Measurements from ENCODE around the gene SAC3D1. TPM values are rescaled to one million over a fixed set of nuclear protein-coding genes. Genes with fewer than 3 reads are reported as not detected.

SAC3D1 gene
- total RNA-seq, 1 experiment from 2014 or later, result 55.6 TPM

DNA sequence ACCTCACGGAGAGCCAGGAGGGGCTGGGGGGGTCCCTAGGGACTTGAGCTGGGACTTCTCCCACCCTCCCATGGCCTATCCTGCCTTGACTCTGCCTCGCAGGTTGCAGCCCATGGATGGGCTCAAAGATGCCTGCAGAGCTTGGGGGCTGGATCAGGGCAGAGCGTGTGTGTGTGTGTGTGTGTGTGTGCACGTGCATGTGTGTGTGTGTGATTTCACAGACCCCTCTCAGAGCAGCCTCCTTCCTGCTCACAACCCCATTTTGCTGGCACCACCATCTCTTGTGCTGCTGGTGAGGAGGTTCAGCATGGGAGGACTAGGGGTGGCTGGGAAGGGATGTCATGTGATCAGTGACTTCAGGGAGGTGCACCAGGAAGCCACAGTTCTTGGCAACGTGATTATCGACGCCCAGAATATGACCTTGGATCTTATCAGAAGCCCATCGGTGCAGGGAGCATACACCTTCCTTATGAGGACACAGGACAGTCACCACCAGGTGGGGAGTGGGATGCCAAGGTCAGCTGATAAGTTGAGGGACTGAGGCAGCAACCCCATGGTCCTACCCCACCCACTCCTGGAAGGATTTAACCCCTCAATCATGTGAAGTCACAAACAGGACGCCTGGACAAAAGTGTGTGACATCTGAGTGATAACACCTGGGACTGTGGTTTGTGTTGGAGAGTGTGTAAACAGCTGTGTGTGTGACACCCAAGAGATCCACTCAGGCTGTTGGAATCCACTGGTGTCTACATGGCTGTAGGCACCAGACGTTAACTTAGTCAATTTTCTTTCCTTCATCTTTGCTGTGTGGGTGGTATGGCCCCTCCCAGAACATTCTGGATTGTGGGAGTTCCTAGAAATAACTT lies 19.2 kb downstream of the SAC3D1 start:
- H3K36me3 ChIP-seq (ENCODE audit: control insufficient read depth, insufficient read depth, low read length), result no peaks in the 10 kb centered on the region
- H3K4me3 ChIP-seq (ENCODE audit: low read depth in 2 of 2, low read length in 2 of 2), result no peak overlapping the region
- in situ Hi-C loops (cut with HindIII; ENCODE audit: low pct_unique_long_range_greater_than_20kb, low sequenced_read_pairs), result no loop called here
- intact Hi-C loops (cut with micrococcal nuclease; ENCODE audit: unreplicated experiment), result no loop called here
- no peak overlapping the region for H3K27ac ChIP-seq (ENCODE audit: low read length)
- no peaks in the 10 kb centered on the region for H3K27me3 ChIP-seq (ENCODE audit: control insufficient read depth, insufficient read depth, low read length)
- DNase-seq (ENCODE audit: low read depth, low spot score) (no peak), ATAC-seq (no peak)
- CTCF ChIA-PET, result no interaction called here
- POLR2A ChIA-PET, result no interaction called here
- no peaks in the 10 kb centered on the region for H3K9me3 ChIP-seq (ENCODE audit: control insufficient read depth, insufficient read depth, low read depth, low read length)
- no TSS peak for BruUV-seq (replicated peaks)
- TF ChIP-seq, protein P1, sequence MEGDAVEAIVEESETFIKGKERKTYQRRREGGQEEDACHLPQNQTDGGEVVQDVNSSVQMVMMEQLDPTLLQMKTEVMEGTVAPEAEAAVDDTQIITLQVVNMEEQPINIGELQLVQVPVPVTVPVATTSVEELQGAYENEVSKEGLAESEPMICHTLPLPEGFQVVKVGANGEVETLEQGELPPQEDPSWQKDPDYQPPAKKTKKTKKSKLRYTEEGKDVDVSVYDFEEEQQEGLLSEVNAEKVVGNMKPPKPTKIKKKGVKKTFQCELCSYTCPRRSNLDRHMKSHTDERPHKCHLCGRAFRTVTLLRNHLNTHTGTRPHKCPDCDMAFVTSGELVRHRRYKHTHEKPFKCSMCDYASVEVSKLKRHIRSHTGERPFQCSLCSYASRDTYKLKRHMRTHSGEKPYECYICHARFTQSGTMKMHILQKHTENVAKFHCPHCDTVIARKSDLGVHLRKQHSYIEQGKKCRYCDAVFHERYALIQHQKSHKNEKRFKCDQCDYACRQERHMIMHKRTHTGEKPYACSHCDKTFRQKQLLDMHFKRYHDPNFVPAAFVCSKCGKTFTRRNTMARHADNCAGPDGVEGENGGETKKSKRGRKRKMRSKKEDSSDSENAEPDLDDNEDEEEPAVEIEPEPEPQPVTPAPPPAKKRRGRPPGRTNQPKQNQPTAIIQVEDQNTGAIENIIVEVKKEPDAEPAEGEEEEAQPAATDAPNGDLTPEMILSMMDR (IDR thresholded peaks at IDR 0.05), result no peak
- TF ChIP-seq TCF7L2 (IDR thresholded peaks at IDR 0.05; ENCODE audit: low read depth, low read length), result no peak
- TF ChIP-seq, protein P2, sequence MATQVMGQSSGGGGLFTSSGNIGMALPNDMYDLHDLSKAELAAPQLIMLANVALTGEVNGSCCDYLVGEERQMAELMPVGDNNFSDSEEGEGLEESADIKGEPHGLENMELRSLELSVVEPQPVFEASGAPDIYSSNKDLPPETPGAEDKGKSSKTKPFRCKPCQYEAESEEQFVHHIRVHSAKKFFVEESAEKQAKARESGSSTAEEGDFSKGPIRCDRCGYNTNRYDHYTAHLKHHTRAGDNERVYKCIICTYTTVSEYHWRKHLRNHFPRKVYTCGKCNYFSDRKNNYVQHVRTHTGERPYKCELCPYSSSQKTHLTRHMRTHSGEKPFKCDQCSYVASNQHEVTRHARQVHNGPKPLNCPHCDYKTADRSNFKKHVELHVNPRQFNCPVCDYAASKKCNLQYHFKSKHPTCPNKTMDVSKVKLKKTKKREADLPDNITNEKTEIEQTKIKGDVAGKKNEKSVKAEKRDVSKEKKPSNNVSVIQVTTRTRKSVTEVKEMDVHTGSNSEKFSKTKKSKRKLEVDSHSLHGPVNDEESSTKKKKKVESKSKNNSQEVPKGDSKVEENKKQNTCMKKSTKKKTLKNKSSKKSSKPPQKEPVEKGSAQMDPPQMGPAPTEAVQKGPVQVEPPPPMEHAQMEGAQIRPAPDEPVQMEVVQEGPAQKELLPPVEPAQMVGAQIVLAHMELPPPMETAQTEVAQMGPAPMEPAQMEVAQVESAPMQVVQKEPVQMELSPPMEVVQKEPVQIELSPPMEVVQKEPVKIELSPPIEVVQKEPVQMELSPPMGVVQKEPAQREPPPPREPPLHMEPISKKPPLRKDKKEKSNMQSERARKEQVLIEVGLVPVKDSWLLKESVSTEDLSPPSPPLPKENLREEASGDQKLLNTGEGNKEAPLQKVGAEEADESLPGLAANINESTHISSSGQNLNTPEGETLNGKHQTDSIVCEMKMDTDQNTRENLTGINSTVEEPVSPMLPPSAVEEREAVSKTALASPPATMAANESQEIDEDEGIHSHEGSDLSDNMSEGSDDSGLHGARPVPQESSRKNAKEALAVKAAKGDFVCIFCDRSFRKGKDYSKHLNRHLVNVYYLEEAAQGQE (IDR thresholded peaks at IDR 0.05; ENCODE audit: insufficient read depth in 1 of 2, low read depth in 2 of 2, low read length in 1 of 2), result no peak
- TF ChIP-seq POLR2AphosphoS5 (IDR thresholded peaks at IDR 0.05; ENCODE audit: low read depth, low read length), result no peak
- no peak for TF ChIP-seq SIN3A (IDR thresholded peaks at IDR 0.05; ENCODE audit: borderline replicate concordance, insufficient read depth, low read depth, low read length)
- H3K4me1 ChIP-seq (ENCODE audit: control insufficient read depth, insufficient read depth, low read length), result no peaks in the 10 kb centered on the region

DNA sequence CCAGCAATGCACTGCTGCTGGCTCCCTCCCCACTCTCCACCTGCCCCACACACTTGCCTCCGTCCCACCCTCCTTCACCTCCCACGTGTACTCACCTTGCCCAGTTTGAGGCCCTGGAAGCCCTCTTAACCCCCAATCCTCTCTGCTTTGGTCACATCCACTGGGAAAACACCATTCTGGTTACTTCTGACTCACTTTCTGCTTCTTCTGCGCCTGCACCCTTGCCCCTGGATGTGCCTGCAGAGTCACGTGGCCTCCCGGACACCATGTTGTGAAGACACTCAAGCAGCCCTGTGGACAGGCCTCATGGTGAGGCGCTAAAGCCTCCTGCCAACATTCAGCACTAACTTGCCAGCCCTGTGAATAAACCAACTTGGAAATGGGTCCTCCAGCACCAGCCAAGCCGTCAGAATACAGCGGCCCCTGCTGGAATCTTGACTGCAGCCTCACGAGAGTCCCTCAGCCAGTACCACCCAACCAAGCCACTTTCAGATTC lies 20.0 kb downstream of the SAC3D1 start:
- intact Hi-C loops (cut with micrococcal nuclease; ENCODE audit: unreplicated experiment), result no loop called here
- ChIA-PET CTCF (no interaction called here), POLR2A (no interaction called here)
- H3K4me1 ChIP-seq (ENCODE audit: control insufficient read depth, insufficient read depth, low read length), result no peaks in the 10 kb centered on the region
- DNase-seq (ENCODE audit: low read depth, low spot score) (no peak), ATAC-seq (peak; percentile 51)
- no peak overlapping the region for H3K27ac ChIP-seq (ENCODE audit: low read length)
- no peaks in the 10 kb centered on the region for H3K9me3 ChIP-seq (ENCODE audit: control insufficient read depth, insufficient read depth, low read depth, low read length)
- in situ Hi-C loops (cut with HindIII; ENCODE audit: low pct_unique_long_range_greater_than_20kb, low sequenced_read_pairs), result no loop called here
- no peaks in the 10 kb centered on the region for H3K27me3 ChIP-seq (ENCODE audit: control insufficient read depth, insufficient read depth, low read length)
- no TSS peak for BruUV-seq (replicated peaks)
- H3K4me3 ChIP-seq (ENCODE audit: low read depth in 2 of 2, low read length in 2 of 2), result no peak overlapping the region
- no peaks in the 10 kb centered on the region for H3K36me3 ChIP-seq (ENCODE audit: control insufficient read depth, insufficient read depth, low read length)
- TF ChIP-seq POLR2AphosphoS5 (IDR thresholded peaks at IDR 0.05; ENCODE audit: low read depth, low read length) (no peak), TCF7L2 (IDR thresholded peaks at IDR 0.05; ENCODE audit: low read depth, low read length) (no peak)
- TF ChIP-seq, protein P1 (IDR thresholded peaks at IDR 0.05), result no peak
- TF ChIP-seq, protein P2 (IDR thresholded peaks at IDR 0.05; ENCODE audit: insufficient read depth in 1 of 2, low read depth in 2 of 2, low read length in 1 of 2), result no peak

All from Panc1 (cell line).